SK-N-SH (cell line): ENCODE data around the gene TRPC4.

Source experiments
- FOXJ3 ChIP-seq: sonication (generic); formaldehyde crosslinking; IDR thresholded peaks from 2 replicates; pipeline ENCODE4 v1.5.1; 2020; ENCODE audit warnings: mild to moderate bottlenecking, missing genetic modification reagents
- GATA2 ChIP-seq: sonication (generic); formaldehyde crosslinking; IDR thresholded peaks from 2 replicates; pipeline ENCODE4 v1.5.0; 2020; ENCODE audit warnings: mild to moderate bottlenecking, missing genetic modification reagents
- JUND ChIP-seq: IDR thresholded peaks from 2 replicates; pipeline ENCODE4 v1.4.0; 2012
- MXI1 ChIP-seq: IDR thresholded peaks from 2 replicates; pipeline ENCODE4 v1.6.1; 2012; ENCODE audit warnings: mild to moderate bottlenecking, low read depth, low read length, improper control_type of control experiment
- NFIC ChIP-seq: IDR thresholded peaks from 2 replicates; pipeline ENCODE4 v1.4.0; 2012; ENCODE audit warnings: borderline replicate concordance
- POLR2AphosphoS5 ChIP-seq: IDR thresholded peaks from 2 replicates; pipeline ENCODE4 v1.6.1; 2012; ENCODE audit warnings: low read depth, low read length
- RAD21 ChIP-seq: IDR thresholded peaks from 2 replicates; pipeline ENCODE4 v1.6.1; 2012; ENCODE audit warnings: mild to moderate bottlenecking, low read length
- RCOR1 ChIP-seq: fragments of 150-350 bp; IDR thresholded peaks from 2 replicates; pipeline ENCODE4 v1.6.1; 2017; ENCODE audit warnings: antibody characterized with exemption, low read length
- RXRA ChIP-seq: IDR thresholded peaks from 2 replicates; pipeline ENCODE4 v1.4.0; 2012; ENCODE audit warnings: low read depth, mild to moderate bottlenecking, borderline replicate concordance
- TF ChIP-seq, protein P1 (sequence below): fragments of 200-600 bp; sonication (generic); IDR thresholded peaks from 2 replicates; pipeline ENCODE4 v1.6.1; 2017; ENCODE audit warnings: antibody characterized with exemption, mild to moderate bottlenecking, moderate library complexity
- TF ChIP-seq, protein P2 (sequence below): IDR thresholded peaks from 2 replicates; pipeline ENCODE4; 2012
- TF ChIP-seq, protein P3 (sequence below): fragments of 150-350 bp; IDR thresholded peaks from 2 replicates; pipeline ENCODE4 v1.6.1; 2017; ENCODE audit warnings: antibody characterized with exemption, low read length, low read depth, borderline replicate concordance
- TF ChIP-seq, protein P4 (sequence below): IDR thresholded peaks from 2 replicates; pipeline ENCODE4 v1.4.0; 2012; ENCODE audit warnings: low read depth
- TF ChIP-seq, protein P5 (sequence below): IDR thresholded peaks from 2 replicates; pipeline ENCODE4 v1.6.1; 2012; ENCODE audit warnings: mild to moderate bottlenecking, low read depth, low read length, moderate library complexity

DNA sequence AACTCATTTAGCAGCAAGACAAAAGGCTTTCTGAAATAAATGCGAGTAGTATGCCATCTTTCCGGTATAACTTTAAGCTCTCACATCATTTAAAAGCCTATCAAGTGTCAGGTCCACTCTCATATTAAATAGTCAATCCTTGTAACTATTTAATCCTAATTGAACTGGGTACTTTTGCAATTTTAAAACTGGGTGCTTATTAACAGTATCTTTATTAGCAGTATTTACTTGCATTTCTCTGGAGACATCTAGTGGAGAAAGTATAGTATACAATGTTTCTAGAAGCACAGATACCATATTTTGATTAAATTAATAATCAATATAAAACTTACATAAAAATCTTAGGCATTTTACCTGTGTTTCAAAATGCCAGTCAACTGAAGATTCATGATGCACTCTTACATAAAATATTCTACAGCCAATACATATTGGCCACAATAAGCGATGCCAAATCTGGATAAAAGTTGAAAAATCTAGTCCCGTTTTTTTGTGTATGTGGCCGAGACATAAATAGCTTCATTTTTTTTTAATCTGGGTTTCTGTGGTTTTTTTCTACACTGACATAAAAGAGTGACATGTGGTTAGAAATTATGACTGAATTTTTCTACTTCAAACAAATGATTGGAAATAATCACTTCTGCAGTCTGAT is 266.7 kb downstream of the TRPC4 start:
- TF ChIP-seq RXRA (no peak), FOXJ3 (CRISPR knock-in tag) (no peak), NFIC (no peak), JUND (no peak), POLR2AphosphoS5 (no peak), GATA2 (CRISPR knock-in tag) (no peak), MXI1 (no peak), RCOR1 (no peak), RAD21 (peak; percentile 63)
- TF ChIP-seq, protein P1, sequence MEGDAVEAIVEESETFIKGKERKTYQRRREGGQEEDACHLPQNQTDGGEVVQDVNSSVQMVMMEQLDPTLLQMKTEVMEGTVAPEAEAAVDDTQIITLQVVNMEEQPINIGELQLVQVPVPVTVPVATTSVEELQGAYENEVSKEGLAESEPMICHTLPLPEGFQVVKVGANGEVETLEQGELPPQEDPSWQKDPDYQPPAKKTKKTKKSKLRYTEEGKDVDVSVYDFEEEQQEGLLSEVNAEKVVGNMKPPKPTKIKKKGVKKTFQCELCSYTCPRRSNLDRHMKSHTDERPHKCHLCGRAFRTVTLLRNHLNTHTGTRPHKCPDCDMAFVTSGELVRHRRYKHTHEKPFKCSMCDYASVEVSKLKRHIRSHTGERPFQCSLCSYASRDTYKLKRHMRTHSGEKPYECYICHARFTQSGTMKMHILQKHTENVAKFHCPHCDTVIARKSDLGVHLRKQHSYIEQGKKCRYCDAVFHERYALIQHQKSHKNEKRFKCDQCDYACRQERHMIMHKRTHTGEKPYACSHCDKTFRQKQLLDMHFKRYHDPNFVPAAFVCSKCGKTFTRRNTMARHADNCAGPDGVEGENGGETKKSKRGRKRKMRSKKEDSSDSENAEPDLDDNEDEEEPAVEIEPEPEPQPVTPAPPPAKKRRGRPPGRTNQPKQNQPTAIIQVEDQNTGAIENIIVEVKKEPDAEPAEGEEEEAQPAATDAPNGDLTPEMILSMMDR, result peak; percentile 77
- TF ChIP-seq, protein P2, sequence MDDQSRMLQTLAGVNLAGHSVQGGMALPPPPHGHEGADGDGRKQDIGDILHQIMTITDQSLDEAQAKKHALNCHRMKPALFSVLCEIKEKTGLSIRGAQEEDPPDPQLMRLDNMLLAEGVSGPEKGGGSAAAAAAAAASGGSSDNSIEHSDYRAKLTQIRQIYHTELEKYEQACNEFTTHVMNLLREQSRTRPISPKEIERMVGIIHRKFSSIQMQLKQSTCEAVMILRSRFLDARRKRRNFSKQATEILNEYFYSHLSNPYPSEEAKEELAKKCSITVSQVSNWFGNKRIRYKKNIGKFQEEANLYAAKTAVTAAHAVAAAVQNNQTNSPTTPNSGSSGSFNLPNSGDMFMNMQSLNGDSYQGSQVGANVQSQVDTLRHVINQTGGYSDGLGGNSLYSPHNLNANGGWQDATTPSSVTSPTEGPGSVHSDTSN, result no peak
- TF ChIP-seq, protein P3, sequence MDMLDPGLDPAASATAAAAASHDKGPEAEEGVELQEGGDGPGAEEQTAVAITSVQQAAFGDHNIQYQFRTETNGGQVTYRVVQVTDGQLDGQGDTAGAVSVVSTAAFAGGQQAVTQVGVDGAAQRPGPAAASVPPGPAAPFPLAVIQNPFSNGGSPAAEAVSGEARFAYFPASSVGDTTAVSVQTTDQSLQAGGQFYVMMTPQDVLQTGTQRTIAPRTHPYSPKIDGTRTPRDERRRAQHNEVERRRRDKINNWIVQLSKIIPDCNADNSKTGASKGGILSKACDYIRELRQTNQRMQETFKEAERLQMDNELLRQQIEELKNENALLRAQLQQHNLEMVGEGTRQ, result no peak
- TF ChIP-seq, protein P4, sequence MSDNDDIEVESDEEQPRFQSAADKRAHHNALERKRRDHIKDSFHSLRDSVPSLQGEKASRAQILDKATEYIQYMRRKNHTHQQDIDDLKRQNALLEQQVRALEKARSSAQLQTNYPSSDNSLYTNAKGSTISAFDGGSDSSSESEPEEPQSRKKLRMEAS, result no peak
- TF ChIP-seq, protein P5, sequence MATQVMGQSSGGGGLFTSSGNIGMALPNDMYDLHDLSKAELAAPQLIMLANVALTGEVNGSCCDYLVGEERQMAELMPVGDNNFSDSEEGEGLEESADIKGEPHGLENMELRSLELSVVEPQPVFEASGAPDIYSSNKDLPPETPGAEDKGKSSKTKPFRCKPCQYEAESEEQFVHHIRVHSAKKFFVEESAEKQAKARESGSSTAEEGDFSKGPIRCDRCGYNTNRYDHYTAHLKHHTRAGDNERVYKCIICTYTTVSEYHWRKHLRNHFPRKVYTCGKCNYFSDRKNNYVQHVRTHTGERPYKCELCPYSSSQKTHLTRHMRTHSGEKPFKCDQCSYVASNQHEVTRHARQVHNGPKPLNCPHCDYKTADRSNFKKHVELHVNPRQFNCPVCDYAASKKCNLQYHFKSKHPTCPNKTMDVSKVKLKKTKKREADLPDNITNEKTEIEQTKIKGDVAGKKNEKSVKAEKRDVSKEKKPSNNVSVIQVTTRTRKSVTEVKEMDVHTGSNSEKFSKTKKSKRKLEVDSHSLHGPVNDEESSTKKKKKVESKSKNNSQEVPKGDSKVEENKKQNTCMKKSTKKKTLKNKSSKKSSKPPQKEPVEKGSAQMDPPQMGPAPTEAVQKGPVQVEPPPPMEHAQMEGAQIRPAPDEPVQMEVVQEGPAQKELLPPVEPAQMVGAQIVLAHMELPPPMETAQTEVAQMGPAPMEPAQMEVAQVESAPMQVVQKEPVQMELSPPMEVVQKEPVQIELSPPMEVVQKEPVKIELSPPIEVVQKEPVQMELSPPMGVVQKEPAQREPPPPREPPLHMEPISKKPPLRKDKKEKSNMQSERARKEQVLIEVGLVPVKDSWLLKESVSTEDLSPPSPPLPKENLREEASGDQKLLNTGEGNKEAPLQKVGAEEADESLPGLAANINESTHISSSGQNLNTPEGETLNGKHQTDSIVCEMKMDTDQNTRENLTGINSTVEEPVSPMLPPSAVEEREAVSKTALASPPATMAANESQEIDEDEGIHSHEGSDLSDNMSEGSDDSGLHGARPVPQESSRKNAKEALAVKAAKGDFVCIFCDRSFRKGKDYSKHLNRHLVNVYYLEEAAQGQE, result no peak
